ENCODE measurements around the gene GFAP.

The GFAP gene

DNA sequence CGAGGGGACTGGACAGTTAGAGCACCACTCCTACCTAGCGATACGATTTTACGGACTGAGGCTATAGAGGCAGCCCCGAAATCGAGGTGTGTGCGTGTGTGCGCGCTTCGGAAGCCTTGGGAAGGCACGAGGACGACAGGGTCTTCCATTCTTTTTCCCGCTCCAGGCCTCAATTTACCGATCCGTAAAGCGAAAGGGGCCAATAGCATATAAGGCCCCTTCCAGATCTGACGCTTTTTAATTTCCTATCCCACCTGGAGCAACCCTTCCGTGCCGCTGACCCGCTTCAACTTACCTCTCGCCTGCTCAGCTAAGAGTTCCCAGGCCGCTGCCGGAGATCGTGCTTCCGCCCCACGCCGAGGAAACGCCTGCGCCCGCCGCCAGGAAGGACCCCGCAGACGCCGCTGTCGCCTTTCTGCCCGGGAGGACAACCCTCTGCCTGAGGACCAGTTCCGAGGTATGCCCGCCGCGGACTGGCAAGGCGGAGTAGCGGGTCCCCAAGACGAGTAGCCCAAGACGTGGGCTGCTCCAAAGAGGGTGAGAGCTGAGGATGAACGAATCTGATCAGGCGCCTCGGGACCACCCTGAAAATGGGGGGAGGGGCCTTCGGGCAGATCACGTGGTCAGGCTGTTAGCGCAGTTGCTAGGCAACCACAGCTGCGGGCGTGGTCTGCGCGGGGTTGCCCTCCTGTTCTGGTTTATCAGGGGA, 16.1 kb downstream of the GFAP start, which contains the start of gene EFTUD2:
TSS of gene EFTUD2 (minus strand) at position 372 of the 709 bp plus-strand sequence. CDS start 4,924 bp downstream, outside the sequence.
- DNase-seq (ENCODE audit: low spot score): peak; percentile 92

DNA sequence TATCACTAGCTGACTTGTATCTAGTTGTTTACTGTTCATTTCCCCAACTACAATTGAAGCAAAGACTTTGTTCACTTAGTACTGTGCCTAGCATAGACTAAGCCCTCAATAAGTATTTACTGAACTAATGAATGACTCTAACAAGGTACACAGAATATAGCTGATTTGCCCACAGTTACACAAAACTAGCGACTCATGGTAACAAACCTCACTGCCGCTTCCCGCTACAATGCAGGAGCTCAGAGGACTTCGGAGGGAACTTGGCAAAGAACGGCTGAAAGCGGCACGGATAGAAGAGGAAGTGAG, 16.6 kb downstream of the GFAP start:
- no peak for DNase-seq (ENCODE audit: low spot score)

GRCh38 chr17:44894642-44895041, 20.7 kb downstream of the GFAP start:
- DNase-seq (ENCODE audit: low spot score): no peak

GRCh38 chr17:44892250-44892649, 23.1 kb downstream of the GFAP start:
- no peak for DNase-seq (ENCODE audit: low spot score)

DNA sequence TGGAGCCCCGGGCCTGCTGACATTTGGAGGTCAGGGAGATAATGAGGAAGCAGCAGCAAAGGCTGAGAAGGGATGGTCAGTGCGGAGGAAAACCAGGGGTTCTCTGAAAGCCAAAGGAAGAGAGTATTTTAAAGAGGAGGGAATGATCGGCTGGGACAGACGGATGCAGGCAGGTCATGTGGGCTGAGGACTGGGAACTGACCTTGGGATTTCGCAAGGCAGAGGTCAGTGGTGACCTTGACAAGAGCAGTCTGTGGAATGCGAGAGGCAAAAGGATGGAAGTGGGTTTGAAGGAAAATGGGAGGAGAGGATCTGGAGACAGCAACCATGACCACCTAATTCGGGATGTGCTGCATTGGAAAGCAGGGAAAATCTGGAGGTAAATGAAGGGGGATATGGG, 26.3 kb downstream of the GFAP start:
- DNase-seq (ENCODE audit: low spot score): no peak

GRCh38 chr17:44887971-44888954, 27.0 kb downstream of the GFAP start:
- no peak for DNase-seq (ENCODE audit: low spot score)

DNA sequence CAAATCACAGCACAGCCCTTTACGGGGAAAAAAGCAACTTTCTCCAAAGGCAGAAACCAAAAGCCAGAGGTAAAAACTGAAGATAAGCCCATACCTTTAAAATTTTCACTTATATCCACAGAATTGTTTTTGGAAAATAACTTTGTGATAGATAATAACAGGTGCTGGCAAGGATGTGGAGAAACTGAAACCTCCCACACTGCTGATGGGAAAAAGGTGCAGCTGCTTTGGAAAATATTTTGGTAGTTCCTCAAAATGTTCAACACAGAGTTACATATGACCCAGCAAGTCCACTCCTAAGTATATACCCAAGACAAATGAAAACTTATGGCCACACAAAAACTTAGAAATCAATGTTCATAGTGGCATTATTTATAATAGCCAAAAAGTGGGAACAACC, 28.3 kb downstream of the GFAP start:
- DNase-seq (ENCODE audit: low spot score): no peak

DNA sequence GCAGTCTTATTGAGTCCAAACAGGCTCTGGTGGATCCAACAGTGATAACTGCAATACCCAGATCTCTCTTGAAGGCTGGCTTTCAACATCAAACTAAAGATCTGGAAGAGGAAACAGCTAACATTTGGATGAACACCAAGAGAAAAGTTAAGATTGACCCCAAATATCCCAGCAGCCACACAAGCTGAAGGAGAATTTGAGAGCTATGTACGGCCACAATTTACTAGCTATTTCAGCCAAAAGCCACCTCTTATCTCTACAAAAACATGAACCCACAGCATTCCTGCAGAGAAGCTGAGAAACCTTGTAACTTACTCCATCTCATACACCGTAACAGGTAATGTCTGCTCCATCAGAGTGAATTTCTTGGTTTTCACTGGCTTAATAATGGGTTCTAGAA, 30.4 kb downstream of the GFAP start:
- no peak for DNase-seq (ENCODE audit: low spot score)

- no peak for DNase-seq (ENCODE audit: low spot score)
Observed at GRCh38 chr17:44881145-44881544, 34.2 kb downstream of the GFAP start.

- no peak for DNase-seq (ENCODE audit: low spot score)
Observed at GRCh38 chr17:44880062-44880461, 35.2 kb downstream of the GFAP start.

DNA sequence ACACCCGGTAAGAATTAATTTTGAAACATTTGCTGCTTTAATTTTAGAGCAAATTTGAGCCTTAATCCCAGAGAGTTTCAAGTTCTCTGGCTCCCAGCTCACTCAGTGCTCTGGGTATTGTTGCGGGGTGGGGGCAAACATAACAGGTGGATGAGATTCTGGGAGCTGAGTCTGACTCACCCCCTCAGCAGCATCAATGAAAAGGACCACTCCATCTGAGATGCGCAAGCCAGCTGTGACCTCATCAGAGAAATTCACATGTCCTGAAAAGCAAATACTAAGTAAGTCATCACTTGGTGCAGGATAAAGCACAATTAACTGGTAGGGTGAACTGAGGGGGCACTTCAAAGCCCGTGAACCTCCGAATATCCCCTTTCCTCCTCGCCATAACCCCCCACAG, 35.9 kb downstream of the GFAP start:
- DNase-seq (ENCODE audit: low spot score): no peak

GRCh38 chr17:44878627-44879221, 36.6 kb downstream of the GFAP start:
- DNase-seq (ENCODE audit: low spot score): no peak

DNA sequence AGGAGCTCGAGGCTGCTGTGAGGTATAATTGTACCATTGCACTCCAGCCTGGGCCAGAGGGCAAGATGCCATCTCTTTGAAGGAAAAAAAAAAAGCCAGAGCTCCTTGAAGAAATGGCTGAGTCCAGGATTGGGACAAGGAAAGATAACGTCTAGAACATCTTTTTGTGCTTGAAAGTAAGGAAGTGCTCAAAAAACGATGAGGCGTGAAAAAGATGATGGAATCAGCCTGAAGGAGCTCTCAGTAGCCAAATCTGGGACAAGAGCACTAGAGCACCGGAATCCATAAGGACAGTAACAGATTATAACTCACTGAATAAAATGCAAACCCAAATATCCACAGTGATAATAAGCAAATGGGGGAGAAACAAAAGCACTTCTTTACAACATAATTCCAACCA, 38.2 kb downstream of the GFAP start:
- DNase-seq (ENCODE audit: low spot score): no peak

- no peak for DNase-seq (ENCODE audit: low spot score)
Observed at GRCh38 chr17:44875761-44876160, 39.5 kb downstream of the GFAP start.

DNA sequence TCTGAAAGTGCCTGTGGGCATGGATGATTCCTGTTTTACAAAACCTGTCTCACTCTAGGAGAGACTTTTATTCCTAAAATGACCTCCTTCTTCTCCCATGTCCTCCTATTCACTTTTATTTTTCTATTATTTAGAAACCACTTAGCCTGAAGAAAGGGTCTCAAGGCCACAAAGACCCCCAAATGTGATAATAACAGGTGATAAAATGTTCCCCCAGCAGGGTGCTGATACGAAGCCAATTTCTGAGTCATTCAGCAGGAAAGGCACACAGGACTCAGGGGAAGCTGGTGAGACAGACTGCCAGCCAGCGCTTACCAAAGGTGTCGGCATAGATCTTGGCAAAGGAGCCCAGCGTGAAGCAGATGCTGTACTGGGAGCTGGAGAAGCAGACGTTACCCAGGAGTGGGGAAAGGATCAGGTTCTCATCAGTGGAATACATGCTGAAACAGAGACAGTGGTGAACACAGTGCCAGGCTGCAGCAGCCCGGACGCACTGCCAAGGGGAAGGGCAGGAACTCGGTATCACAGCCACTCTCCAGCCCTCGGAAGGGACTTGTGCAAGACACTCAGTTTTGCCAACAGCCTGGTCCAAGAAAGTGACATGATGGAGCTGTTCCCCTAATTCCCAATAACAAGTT, 43.0 kb downstream of the GFAP start:
- DNase-seq (ENCODE audit: low spot score): no peak

- DNase-seq (ENCODE audit: low spot score): no peak
Observed at GRCh38 chr17:44871556-44871955, 43.7 kb downstream of the GFAP start.

GRCh38 chr17:44867841-44868240, 47.5 kb downstream of the GFAP start:
- no peak for DNase-seq (ENCODE audit: low spot score)

DNA sequence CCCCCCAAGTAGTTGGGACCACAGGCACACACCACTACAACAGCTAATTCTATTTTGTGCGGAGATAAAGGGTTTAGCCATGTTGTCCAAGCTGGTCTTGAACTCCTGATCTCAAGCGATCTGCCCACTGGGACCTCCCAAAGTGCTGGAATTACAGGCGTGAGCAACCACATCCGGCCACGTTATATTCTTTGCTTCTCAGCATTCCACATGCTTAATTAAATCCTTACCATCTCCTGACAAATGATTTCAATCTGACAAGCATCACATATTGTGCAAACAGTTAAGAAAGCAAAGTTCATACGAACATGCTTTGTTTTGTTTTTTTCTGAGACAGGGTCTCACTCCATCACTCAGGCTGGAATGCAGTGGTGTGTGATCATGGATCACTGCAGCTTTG, 49.4 kb downstream of the GFAP start:
- DNase-seq (ENCODE audit: low spot score): no peak

DNA sequence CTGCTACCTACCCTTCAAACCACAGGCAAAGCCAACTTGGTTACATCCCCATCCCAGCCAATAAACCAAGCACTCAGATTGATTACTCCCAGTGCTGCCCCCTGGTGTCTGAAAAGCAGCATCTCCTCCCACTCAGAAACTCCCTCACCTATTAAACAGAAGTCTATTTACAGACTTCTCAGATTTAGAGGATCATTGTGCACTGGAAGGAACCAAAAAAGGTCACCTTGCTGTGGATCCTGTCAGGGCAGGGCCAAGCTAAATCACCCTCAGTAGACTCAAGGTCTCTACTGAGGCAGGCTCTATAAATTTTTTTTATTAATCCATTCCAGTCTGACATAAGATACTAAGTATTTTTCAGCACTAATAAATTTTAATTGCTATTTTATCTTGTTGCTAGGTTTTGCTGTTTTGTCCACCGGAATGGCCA, 50.1 kb downstream of the GFAP start:
- DNase-seq (ENCODE audit: low spot score): peak; percentile 58

DNA sequence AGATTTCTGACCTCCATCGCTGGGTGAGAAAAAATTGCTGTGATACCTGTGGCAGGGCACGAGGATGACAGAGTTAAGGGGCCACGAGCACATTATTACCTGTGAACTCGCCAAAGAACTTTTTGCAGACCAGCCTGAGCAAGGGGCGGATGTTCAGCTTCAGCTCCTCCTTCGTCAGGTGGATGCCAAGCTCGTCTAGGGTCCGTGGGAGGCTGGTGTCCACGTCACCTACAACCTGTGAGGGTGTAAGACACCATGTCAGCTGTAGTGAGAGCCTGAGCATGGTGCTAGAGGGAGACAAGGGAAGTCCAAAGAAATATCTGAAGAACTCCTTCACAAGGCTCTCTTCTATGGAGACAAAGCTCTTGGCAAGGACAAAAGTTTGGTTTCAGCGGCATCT, 50.5 kb downstream of the GFAP start:
- DNase-seq (ENCODE audit: low spot score): no peak

- no peak for DNase-seq (ENCODE audit: low spot score)
Observed at GRCh38 chr17:44863061-44863918, 52.0 kb downstream of the GFAP start.

All from LoVo (cell line).